Tibial nerve (tissue), 4 donors: Measurements from ENCODE around the gene PLCL2. TPM values are rescaled to one million over a fixed set of nuclear protein-coding genes. Genes with fewer than 3 reads are reported as not detected.

Experiments used
- DNase-seq, 2 donors: peaks; one replicate each; pipeline ENCODE4 v3.0.0-alpha.2; 2019; ENCODE audit warnings: low spot score in 2 of 2
- H3K27ac ChIP-seq, 4 donors: fragments of 200-600 bp; sonication (generic) in 3 of 4; one replicate each; pipeline ENCODE4 v1.5.1; 2017 to 2019; ENCODE audit warnings: mild to moderate bottlenecking in 1 of 4
- H3K27me3 ChIP-seq, 2 donors: fragments of 200-600 bp; sonication (generic) in 1 of 2; one replicate each; pipeline versions ENCODE4 v1.5.1 to v1.6.0; 2017 to 2019
- H3K36me3 ChIP-seq, 3 donors: fragments of 200-600 bp; sonication (generic); one replicate each; pipeline ENCODE4 v1.5.1; 2018 to 2019
- H3K4me1 ChIP-seq, 4 donors: fragments of 200-600 bp; sonication (generic) in 3 of 4; one replicate each; pipeline ENCODE4 v1.5.1; 2017 to 2019
- H3K4me3 ChIP-seq, 4 donors: fragments of 200-600 bp; sonication (generic) in 3 of 4; one replicate each; pipeline ENCODE4 v1.5.1; 2017 to 2019; ENCODE audit warnings: mild to moderate bottlenecking in 1 of 4, moderate library complexity in 1 of 4
- H3K9me3 ChIP-seq, 4 donors: fragments of 200-600 bp; sonication (generic) in 3 of 4; one replicate each; pipeline ENCODE4 v1.5.1; 2017 to 2019
- CTCF ChIP-seq, 5 experiments: fragments of 200-600 bp in 3 of 5; fragments of 450-650 bp in 2 of 5; sonication (generic) in 3 of 5; IDR thresholded peaks; one replicate each; pipeline ENCODE4 v1.5.1; 2016 to 2019; ENCODE audit warnings: antibody characterized with exemption in 5 of 5, mild to moderate bottlenecking in 3 of 5, moderate library complexity in 2 of 5
- EP300 ChIP-seq, 2 donors: sonication (generic); formaldehyde crosslinking; IDR thresholded peaks; one replicate each; pipeline ENCODE4 v1.6.1; 2017; ENCODE audit warnings: antibody characterized with exemption in 2 of 2, mild to moderate bottlenecking in 1 of 2
- POLR2A ChIP-seq, 2 donors: fragments of 450-650 bp; IDR thresholded peaks; one replicate each; pipeline ENCODE4 v1.6.1; 2017; ENCODE audit warnings: antibody characterized with exemption in 2 of 2, mild to moderate bottlenecking in 2 of 2, moderate library complexity in 2 of 2
- WGBS, 2 donors: methylation state at CpG; one replicate each; pipeline ENCODE4 v1.1.5; 2018; 5-methylcytosine and 5-hydroxymethylcytosine counted together
- total RNA-seq, 4 donors: library from RNA; depleted of rRNA; stranded (reverse); fragments of >200 nt; gene quantifications; one replicate each; pipeline ENCODE4 v1.1.0, GENCODE V29; 2016

PLCL2 gene
- total RNA-seq, 4 donors from 2014 or later, result 17.7 to 39.3 (median 29.0) TPM

- 77 to 90% methylated on average over 3 of the region's 3 CpGs for WGBS, 2 donors
- H3K4me1 ChIP-seq, result peaks cover 0 to 17% (median 0%) of the 10 kb centered on the region in 4 donors
- no peaks in the 10 kb centered on the region for H3K27me3 ChIP-seq
- H3K36me3 ChIP-seq, result no peaks in the 10 kb centered on the region
- H3K9me3 ChIP-seq, result peaks cover 0 to 3% (median 0%) of the 10 kb centered on the region in 4 donors
- H3K4me3 ChIP-seq, result no peak overlapping the region
- DNase-seq, result no peak
- H3K27ac ChIP-seq, result no peak overlapping the region
- TF ChIP-seq CTCF (IDR thresholded peaks at IDR 0.05) (no peak), EP300 (IDR thresholded peaks at IDR 0.05) (no peak)
Measured at GRCh38 chr3:17088017-17088416, 203.3 kb downstream of the PLCL2 start.

GRCh38 chr3:17088602-17089313, 204.0 kb downstream of the PLCL2 start:
- Histone ChIP-seq H3K4me3 (no peak overlapping the region), H3K4me1 (peaks cover 0 to 17% (median 0%) of the 10 kb centered on the region in 4 donors), H3K27ac (peak overlapping the region in 2 of 4 donors; percentile 13 to 52), H3K36me3 (no peaks in the 10 kb centered on the region), H3K9me3 (peaks cover 0 to 3% (median 0%) of the 10 kb centered on the region in 4 donors), H3K27me3 (no peaks in the 10 kb centered on the region)
- no peak for TF ChIP-seq CTCF (IDR thresholded peaks at IDR 0.05)
- TF ChIP-seq POLR2A (IDR thresholded peaks at IDR 0.05), result no peak
- TF ChIP-seq EP300 (IDR thresholded peaks at IDR 0.05), result no peak
- no peak for DNase-seq
- 77% methylated on average over 6 of the region's 6 CpGs for WGBS, 2 donors

- H3K27me3 ChIP-seq, result no peaks in the 10 kb centered on the region
- H3K4me1 ChIP-seq, result peaks cover 0 to 17% (median 0%) of the 10 kb centered on the region in 4 donors
- H3K9me3 ChIP-seq, result peaks cover 0 to 3% (median 0%) of the 10 kb centered on the region in 4 donors
- H3K27ac ChIP-seq, result peak overlapping the region in 1 of 4 donors; percentile 52
- TF ChIP-seq CTCF (IDR thresholded peaks at IDR 0.05), result no peak
- TF ChIP-seq EP300 (IDR thresholded peaks at IDR 0.05), result no peak
- no peak for TF ChIP-seq POLR2A (IDR thresholded peaks at IDR 0.05)
- H3K4me3 ChIP-seq, result no peak overlapping the region
- H3K36me3 ChIP-seq, result no peaks in the 10 kb centered on the region
- DNase-seq, result no peak
Measured at GRCh38 chr3:17089314-17089700, 204.6 kb downstream of the PLCL2 start.

GRCh38 chr3:17090280-17090983, 205.7 kb downstream of the PLCL2 start:
- DNase-seq, result no peak
- H3K4me1 ChIP-seq, result peaks cover 0 to 17% (median 0%) of the 10 kb centered on the region in 4 donors
- H3K27me3 ChIP-seq, result no peaks in the 10 kb centered on the region
- no peak overlapping the region for H3K4me3 ChIP-seq
- TF ChIP-seq CTCF (IDR thresholded peaks at IDR 0.05) (no peak), POLR2A (IDR thresholded peaks at IDR 0.05) (no peak), EP300 (IDR thresholded peaks at IDR 0.05) (no peak)
- H3K36me3 ChIP-seq, result no peaks in the 10 kb centered on the region
- 63 to 65% methylated on average over 6 of the region's 6 CpGs for WGBS, 2 donors
- no peaks in the 10 kb centered on the region for H3K9me3 ChIP-seq
- no peak overlapping the region for H3K27ac ChIP-seq

GRCh38 chr3:17091910-17092582, 207.3 kb downstream of the PLCL2 start:
- TF ChIP-seq EP300 (IDR thresholded peaks at IDR 0.05) (no peak), POLR2A (IDR thresholded peaks at IDR 0.05) (no peak), CTCF (IDR thresholded peaks at IDR 0.05) (no peak)
- WGBS, 2 donors, result 49 to 50% methylated on average over 6 of the region's 6 CpGs

More at GRCh38 chr3:17091910-17092582, 207.3 kb downstream of the PLCL2 start:
- Histone ChIP-seq H3K36me3 (no peaks in the 10 kb centered on the region), H3K4me1 (peaks cover 0 to 17% (median 0%) of the 10 kb centered on the region in 4 donors), H3K27me3 (no peaks in the 10 kb centered on the region), H3K9me3 (no peaks in the 10 kb centered on the region), H3K27ac (no peak overlapping the region), H3K4me3 (no peak overlapping the region)
- DNase-seq, result no peak
